ENCODE measurements around the gene LAMB3. TPM values are rescaled to one million over a fixed set of nuclear protein-coding genes. Genes with fewer than 3 reads are reported as not detected.

The LAMB3 gene
- total and polyA plus RNA-seq, 10 of the 15 experiments (the other 5 are each of a cell fraction or from before 2014, with no cell fraction given) = 0.04 to 1.8 (median 0.10) TPM; not detected in 1

DNA sequence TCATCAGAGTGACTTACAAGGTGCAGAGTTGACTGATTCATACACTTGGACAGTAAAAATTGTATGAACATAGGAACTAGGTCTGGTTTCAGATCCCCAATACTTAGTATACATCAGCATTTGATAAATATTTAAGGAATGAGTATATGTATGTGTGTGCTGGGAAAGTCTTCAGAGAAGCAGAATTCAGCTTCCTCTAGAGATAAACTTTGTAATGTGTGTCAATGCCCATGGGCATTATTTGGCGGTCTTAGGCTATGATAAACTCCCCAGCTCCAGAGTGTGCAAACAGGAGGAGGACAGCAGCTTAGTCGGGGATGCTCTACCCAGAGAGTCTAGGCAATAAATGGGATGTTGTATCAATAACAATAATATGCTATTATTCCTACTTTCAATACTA lies 71.6 kb downstream of the LAMB3 start:
- Histone ChIP-seq H3K9me3 (replicated peaks; ENCODE audit: control insufficient read depth, insufficient read depth, low read length) (no peaks in the 10 kb centered on the region), H2AFZ (ENCODE audit: control insufficient read depth, low read depth, low read length) (no peak overlapping the region), H4K20me1 (ENCODE audit: control insufficient read depth, insufficient read depth) (no peaks in the 10 kb centered on the region), H3K4me1 (ENCODE audit: control insufficient read depth, insufficient read depth, low read length) (no peaks in the 10 kb centered on the region), H3K27me3 (replicated peaks in 1 of 2; ENCODE audit: control insufficient read depth in 2 of 2, insufficient read depth in 2 of 2, low read length in 1 of 2) (peaks cover 0 to 4% of the 10 kb centered on the region in 2 experiments; a peak in 3 of 4 replicates), H3K36me3 (ENCODE audit: control insufficient read depth in 2 of 2, insufficient read depth in 2 of 2, low read length in 1 of 2) (no peaks in the 10 kb centered on the region), H3K9ac (ENCODE audit: control insufficient read depth, insufficient read depth, low read length) (no peak overlapping the region), H3K27ac (ENCODE audit: control insufficient read depth, insufficient read depth) (no peak overlapping the region), H3K4me3 (no peak overlapping the region), H3K79me2 (ENCODE audit: control insufficient read depth, insufficient read depth, low read length) (no peaks in the 10 kb centered on the region), H3K4me2 (ENCODE audit: control insufficient read depth, insufficient read depth) (no peak overlapping the region)
- ChIA-PET POLR2A (no interaction called here), SMC1A (ENCODE audit: uncharacterized antibody, unreplicated experiment) (interaction anchor here (1.3 to 1.4 kb wide), 2 partner anchors 11 to 49 kb away, joined by 3 read pairs; no protein-coding TSS in a partner anchor), CTCF (interaction anchor here (1.0 to 24.2 kb wide), 5 partner anchors 10 to 167 kb away, joined by 3 to 307 read pairs (median 8); no protein-coding TSS in a partner anchor), RAD21 (ENCODE audit: unreplicated experiment) (interaction anchor here (0.8 to 1.0 kb wide), 2 partner anchors 47 to 111 kb away, joined by 4 to 5 read pairs; no protein-coding TSS in a partner anchor)
- TF ChIP-seq, protein P1, sequence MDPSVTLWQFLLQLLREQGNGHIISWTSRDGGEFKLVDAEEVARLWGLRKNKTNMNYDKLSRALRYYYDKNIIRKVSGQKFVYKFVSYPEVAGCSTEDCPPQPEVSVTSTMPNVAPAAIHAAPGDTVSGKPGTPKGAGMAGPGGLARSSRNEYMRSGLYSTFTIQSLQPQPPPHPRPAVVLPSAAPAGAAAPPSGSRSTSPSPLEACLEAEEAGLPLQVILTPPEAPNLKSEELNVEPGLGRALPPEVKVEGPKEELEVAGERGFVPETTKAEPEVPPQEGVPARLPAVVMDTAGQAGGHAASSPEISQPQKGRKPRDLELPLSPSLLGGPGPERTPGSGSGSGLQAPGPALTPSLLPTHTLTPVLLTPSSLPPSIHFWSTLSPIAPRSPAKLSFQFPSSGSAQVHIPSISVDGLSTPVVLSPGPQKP (IDR thresholded peaks at IDR 0.05; ENCODE audit: low read depth, low read length) = no peak
- TF ChIP-seq EED (IDR thresholded peaks at IDR 0.05; ENCODE audit: low read depth) = no peak
- TF ChIP-seq FOXM1 (IDR thresholded peaks at IDR 0.05; ENCODE audit: low read depth, low read length) = no peak
- TF ChIP-seq, protein P2, sequence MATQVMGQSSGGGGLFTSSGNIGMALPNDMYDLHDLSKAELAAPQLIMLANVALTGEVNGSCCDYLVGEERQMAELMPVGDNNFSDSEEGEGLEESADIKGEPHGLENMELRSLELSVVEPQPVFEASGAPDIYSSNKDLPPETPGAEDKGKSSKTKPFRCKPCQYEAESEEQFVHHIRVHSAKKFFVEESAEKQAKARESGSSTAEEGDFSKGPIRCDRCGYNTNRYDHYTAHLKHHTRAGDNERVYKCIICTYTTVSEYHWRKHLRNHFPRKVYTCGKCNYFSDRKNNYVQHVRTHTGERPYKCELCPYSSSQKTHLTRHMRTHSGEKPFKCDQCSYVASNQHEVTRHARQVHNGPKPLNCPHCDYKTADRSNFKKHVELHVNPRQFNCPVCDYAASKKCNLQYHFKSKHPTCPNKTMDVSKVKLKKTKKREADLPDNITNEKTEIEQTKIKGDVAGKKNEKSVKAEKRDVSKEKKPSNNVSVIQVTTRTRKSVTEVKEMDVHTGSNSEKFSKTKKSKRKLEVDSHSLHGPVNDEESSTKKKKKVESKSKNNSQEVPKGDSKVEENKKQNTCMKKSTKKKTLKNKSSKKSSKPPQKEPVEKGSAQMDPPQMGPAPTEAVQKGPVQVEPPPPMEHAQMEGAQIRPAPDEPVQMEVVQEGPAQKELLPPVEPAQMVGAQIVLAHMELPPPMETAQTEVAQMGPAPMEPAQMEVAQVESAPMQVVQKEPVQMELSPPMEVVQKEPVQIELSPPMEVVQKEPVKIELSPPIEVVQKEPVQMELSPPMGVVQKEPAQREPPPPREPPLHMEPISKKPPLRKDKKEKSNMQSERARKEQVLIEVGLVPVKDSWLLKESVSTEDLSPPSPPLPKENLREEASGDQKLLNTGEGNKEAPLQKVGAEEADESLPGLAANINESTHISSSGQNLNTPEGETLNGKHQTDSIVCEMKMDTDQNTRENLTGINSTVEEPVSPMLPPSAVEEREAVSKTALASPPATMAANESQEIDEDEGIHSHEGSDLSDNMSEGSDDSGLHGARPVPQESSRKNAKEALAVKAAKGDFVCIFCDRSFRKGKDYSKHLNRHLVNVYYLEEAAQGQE (IDR thresholded peaks at IDR 0.05; ENCODE audit: low read depth, low read length) = no peak
- no peak for TF ChIP-seq CBX5 (IDR thresholded peaks at IDR 0.05; ENCODE audit: low read depth)
- TF ChIP-seq, protein P3, sequence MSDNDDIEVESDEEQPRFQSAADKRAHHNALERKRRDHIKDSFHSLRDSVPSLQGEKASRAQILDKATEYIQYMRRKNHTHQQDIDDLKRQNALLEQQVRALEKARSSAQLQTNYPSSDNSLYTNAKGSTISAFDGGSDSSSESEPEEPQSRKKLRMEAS (IDR thresholded peaks at IDR 0.05; ENCODE audit: low read depth, low read length) = no peak
- TF ChIP-seq IRF4 (IDR thresholded peaks at IDR 0.05; ENCODE audit: low read depth, low read length) = no peak
- TF ChIP-seq, protein P4, sequence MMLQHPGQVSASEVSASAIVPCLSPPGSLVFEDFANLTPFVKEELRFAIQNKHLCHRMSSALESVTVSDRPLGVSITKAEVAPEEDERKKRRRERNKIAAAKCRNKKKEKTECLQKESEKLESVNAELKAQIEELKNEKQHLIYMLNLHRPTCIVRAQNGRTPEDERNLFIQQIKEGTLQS (IDR thresholded peaks at IDR 0.05; ENCODE audit: borderline replicate concordance, extremely low read depth, low read depth, low read length) = no peak
- TF ChIP-seq SUPT20H (IDR thresholded peaks at IDR 0.05; ENCODE audit: borderline replicate concordance, control insufficient read depth, low read depth, low read length) = no peak
- no peak for TF ChIP-seq TAF1 (IDR thresholded peaks at IDR 0.05; ENCODE audit: borderline replicate concordance, low read depth, low read length)
- TF ChIP-seq POLR2A (IDR thresholded peaks at IDR 0.05; ENCODE audit: low read depth, low read length) = no peak
- TF ChIP-seq CREB1 (IDR thresholded peaks at IDR 0.05; ENCODE audit: low read depth) = no peak
- TF ChIP-seq, protein P5, sequence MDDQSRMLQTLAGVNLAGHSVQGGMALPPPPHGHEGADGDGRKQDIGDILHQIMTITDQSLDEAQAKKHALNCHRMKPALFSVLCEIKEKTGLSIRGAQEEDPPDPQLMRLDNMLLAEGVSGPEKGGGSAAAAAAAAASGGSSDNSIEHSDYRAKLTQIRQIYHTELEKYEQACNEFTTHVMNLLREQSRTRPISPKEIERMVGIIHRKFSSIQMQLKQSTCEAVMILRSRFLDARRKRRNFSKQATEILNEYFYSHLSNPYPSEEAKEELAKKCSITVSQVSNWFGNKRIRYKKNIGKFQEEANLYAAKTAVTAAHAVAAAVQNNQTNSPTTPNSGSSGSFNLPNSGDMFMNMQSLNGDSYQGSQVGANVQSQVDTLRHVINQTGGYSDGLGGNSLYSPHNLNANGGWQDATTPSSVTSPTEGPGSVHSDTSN (IDR thresholded peaks at IDR 0.05; ENCODE audit: insufficient replicate concordance, low read depth, low read length) = no peak
- no peak for TF ChIP-seq KLF5 (IDR thresholded peaks at IDR 0.05; ENCODE audit: partially characterized antibody)
- in situ Hi-C loops (cut with MboI) (no loop called here), intact Hi-C loops (cut with micrococcal nuclease; ENCODE audit: unreplicated experiment) (loop anchor here (1.0 kb wide), 1 partner anchor 113 kb away; no protein-coding TSS in a partner anchor)
- 20% methylated on average over 2 of the region's 2 CpGs for WGBS (ENCODE audit: insufficient coverage, insufficient replicate concordance, low lambda C conversion rate, missing lambda C conversion rate)
- no peak for DNase-seq (ENCODE audit: low read depth, low spot score)
- ATAC-seq = no peak
- no TSS peak for BruUV-seq (replicated peaks)
- no peak for FAIRE-seq
